ENCODE measurements around the gene VRK3.

- TF ChIP-seq POLR2A (IDR thresholded peaks at IDR 0.05; ENCODE audit: low read length): no peak
- TF ChIP-seq RNF2 (IDR thresholded peaks at IDR 0.05; ENCODE audit: borderline replicate concordance, low read depth): no peak
- TF ChIP-seq CTCF (IDR thresholded peaks at IDR 0.05): no peak
- no peak for TF ChIP-seq MAX (IDR thresholded peaks at IDR 0.05)
- TF ChIP-seq SMC3 (IDR thresholded peaks at IDR 0.05): no peak
- no peak for TF ChIP-seq KDM1A (IDR thresholded peaks at IDR 0.05; ENCODE audit: low read depth)
Measured at GRCh38 chr19:50007170-50007569, 18.0 kb downstream of the VRK3 start.
